Globus pallidus (tissue), 1 donor: ENCODE measurements around the gene AANAT.
A peak's percentile ranks its signal among the peaks of the same experiment; 100 is the strongest.

Experiments
- DNase-seq: peaks from one replicate; pipeline ENCODE4 v3.0.0-alpha.2; 2015; ENCODE audit warnings: low spot score

AANAT gene

DNA sequence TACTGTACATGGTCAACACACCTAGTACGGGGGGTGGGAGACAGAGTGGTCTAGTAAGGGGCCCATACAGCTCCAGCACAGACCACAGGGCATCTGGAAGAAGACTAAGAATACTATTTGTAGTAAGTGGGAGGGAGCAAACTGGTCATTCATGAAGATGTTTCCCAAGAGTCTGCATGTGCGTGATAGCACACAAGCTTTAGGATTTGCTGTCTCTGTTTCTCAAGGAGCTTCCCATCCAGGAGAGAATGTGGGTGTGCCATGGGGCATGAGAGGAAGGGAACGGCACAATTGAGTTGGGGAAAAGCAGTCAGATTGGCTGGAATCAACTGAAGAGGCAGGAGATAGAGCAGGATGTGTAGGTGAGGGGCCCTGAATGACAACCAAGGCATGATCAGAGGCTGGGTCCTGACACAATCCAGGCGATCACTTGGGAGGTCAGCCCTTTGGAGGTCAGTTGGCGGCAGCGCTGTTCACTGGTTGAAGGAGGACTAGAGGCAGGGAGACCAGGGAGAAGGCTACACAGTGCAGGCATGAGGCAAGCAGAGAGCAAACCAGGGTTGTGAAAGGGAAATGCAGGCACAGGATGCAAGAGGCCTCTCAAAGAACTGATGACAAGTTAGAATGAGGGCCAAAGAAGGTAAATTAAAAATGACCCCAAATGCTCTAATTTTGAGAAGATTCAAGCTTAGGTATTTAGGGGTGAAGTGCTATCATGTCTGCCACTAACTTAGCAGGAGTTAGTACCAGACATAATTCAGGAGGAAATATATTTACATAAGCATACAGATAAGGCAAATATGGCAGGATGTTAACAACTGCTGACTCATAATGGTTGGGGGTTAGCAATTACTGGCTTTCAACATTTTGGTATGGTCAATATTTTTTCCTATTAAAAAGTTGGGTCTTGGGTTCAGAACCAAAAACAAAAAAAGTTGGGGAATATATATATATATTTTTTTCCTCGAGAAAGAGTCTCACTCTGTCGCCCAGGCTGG, 24.8 kb upstream of the AANAT start:
- no peak for DNase-seq

GRCh38 chr17:76444518-76445311, 22.7 kb upstream of the AANAT start:
- no peak for DNase-seq

DNA sequence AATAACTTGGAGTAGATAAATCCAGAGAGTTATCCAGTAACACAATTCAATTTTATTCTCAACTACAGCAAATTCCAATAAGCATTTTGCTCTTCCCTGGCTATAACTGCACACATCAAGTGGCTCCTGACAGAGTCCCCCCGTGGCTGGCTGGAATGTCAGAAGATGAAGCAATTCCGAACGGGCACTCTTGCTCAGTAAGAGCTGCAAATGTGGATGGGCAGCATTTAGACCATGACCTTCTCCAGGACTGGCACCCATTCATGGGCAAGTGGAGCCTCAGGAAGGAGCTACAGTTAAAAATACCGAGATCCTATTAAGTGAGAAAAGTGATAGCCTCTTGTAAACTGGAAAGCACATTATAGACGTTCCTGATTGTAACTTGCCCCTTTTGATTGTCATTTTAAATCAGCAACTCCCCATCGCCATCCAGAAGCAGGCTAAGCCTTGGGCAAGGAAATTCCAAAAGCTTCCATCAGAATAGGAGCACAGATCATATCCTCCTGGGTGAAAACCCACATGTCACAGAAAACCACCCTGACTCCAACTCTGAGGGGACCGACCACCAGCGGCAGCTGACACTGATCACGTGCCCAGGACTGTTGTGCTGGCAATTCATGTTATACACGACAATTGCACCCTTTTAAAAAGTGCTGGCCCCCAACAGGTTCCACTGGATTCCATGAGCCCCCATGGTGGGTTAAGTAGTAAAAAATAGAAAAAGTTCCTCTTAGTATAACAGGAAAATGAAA, 21.5 kb upstream of the AANAT start:
- DNase-seq, result no peak

DNA sequence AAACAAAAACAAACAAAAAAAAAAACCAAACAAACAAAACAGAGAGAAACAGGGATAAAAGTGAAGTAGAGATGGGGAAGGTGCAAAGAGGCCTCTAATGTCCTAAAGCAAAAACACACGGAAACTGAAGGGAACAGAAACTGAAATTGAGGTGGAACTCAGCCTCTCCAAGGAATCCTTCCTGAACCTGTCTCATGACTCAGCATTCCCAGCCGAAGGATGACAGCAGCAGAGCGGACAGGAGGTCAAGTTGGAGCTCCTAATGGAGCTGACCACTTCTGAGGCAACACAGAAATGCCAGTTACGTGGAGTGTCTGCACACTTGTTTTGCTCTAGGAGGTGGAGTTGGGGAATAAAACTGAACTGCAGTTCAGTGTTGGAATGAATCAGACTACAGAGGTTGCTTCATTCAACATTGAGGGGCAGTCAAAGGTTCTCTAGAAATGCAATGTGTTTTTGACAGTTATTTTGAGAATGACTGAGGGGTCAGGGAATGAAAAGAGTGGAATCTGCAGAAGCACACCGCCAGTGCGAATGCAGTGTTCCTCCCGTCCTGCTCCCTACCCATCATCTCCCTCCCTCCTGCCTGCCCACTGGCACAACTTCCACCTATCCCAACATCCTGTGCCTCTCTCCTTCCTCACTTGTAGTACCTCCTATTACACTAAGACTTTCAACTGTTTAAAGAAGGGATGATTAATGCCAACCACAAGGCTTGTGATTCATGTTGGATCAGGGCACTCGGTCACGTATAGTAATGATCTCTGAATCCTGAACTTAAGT, 20.8 kb upstream of the AANAT start:
- DNase-seq, result no peak

DNA sequence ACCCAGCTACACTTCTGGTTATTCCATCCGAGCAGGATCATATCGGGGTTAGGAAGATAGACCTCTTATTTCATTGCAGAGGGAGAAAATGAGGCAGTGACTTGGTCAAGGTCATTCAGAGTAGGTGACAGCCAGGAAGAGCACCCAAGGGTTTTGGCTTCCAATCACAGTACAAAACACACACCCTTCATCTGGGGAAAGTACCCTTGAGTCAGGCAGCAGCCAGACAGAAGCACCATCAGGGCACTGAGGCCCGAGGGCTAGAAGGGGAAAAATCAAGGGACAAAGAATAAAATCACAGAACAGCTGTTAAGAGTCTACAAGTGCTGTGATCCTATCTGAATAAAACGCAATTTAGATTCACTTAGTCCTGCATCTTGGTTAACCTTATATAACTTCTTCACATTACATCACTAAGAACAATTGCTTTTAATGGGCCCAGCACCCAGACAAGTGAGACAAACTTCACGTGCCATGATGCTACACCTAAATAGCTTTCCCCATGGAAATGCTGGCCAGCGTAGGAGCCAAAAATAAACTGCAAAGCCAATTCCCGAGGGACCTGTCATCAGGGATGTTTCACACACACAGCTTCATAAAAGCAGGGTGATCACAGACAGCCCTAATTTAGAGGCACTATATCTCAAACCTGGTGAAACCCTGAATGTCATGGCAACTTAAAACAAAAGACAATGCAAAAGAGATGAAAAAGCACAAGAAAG, 19.3 kb upstream of the AANAT start:
- no peak for DNase-seq

DNA sequence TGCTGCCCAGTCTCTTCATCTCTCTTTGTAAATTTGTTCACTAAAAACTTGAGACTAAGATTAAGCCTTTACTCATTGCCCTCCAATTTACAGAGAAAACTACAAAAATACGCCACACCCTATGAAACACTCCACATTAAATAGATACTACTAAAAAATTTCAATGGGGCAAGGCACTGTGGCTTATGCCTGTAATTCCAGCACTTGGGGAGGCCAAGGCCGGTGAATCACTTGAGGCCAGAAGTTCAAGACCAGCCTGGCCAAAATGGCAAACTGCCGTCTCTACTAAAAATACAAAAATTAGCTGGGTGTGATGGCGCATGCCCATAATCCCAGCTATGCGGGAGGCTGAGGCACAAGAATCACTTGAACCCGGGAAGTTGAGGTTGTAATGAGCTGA, 18.3 kb upstream of the AANAT start:
- no peak for DNase-seq

DNA sequence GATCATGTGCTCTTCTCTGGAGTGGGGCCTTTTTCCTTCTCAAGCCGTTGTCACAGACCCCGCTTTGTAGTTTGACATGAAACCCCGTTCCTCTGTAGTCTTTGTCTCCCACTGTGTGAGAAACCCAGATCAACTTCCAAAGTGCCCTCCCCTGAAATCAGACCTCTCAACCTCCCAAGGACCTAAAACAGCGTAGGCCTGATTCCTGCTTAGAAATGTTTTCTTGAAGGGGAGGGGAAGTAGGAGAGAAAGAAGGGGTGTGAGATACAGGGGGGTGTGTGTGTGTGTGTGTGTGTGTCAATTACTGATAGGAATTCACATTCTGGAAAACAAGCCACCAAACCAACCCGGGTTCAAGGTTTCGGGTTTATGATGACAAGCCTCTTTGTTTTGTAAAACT, 15.9 kb upstream of the AANAT start:
- DNase-seq, result no peak

GRCh38 chr17:76452127-76452659, 15.2 kb upstream of the AANAT start:
- DNase-seq, result no peak

DNA sequence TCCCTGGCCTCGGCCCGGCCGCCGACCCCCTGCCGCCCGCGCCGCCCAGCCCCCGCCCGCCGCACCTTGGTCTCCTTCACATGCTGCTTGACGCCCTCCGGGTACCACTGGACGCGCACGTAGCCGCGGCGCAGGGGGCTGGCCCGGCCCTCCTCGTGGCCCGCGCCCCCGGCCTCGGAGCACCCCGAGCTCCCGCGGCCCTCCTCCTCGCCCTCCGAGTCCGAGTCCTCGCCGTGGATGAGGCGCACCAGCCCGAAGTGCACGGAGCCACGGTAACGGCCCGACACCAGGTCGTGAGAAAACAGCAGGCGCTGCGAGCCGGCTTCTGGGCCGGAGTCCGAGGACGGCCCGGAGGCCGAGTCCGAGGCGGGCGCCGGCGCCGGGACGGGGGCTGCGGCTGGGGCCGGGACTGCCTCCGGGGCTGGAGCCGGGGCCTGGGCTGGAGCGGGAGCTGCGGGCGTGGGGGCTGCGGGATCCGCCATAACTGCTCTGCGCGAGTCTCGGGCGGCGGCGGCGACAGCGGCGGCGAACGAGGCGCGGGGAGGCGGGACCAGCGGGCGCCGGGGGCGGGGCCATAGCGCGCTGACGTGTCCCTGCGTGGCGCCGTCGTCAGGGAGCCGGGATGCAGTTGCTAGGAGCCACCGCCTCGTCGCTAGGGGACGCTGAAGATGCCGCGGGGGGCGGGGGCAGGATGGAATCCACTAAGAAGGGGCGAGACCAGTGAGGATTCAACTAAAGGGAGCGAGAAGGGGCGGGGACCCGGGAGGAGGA, 14.6 kb upstream of the AANAT start, which contains the start of gene UBE2O:
Gene UBE2O (minus strand): TSS at position 493 of the 771 bp plus-strand sequence. CDS start 11 bp downstream, at position 482.
- DNase-seq, result peak; percentile 80

DNA sequence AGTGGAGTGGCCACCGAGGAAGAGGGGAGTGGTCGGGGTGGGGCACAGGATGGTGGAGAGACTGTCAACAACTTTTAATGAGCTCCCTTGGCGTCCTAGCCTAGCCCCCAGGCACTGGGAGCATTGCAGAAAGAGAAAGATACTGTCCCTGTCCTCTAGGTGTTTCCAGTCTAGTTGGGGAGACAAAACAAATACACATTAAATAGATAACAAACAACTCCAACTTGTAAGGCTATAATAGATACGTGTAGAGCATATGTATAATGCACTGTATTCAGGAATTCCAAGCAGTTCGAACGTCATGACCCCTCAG, 14.0 kb upstream of the AANAT start:
- DNase-seq, result no peak

DNA sequence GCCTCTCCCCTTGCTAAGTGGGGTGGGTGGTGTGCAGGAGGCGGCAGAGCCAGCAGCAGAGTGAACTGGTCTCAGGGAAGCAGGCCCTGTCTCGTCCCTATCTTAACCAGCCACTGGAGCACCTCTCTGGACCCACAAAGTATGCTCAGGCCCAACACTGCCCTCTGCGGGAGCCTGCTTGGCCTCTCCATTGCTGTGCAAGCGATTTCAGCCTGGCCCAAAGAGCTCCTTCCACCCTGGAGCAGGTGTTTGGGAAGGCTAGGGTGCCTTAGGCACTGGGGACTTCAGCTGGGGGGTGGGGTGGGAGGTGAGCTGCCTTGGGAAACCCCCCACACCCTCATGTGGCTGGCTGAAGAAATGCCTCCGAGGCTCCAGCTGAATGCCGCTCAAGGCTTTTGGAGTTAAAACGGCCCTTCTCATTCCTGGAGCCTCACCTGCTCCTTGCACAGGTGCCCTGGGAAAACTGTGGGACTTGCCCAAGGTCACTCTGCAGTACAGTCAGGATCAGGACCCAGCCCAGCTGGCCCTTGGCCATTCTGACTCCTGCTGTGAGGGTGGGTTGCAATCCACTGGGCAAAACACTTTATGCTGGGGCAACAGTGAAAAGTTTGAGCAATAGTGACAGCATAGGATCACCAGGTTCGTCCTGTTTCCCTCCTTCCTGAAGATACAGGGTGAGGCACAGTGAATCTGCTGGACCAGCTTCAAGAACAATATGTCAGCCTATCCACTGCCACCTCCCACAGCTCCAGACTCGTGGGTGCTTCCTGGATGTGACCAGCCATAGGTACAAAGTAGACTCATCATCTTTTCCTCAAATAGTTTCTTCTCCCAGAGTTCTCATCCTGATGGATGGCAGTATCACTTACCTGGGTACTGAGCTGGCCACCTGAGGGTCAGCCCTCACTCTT, 8.6 kb upstream of the AANAT start:
- no peak for DNase-seq

- DNase-seq, result no peak
Measured at GRCh38 chr17:76459674-76460073, 7.7 kb upstream of the AANAT start.

DNA sequence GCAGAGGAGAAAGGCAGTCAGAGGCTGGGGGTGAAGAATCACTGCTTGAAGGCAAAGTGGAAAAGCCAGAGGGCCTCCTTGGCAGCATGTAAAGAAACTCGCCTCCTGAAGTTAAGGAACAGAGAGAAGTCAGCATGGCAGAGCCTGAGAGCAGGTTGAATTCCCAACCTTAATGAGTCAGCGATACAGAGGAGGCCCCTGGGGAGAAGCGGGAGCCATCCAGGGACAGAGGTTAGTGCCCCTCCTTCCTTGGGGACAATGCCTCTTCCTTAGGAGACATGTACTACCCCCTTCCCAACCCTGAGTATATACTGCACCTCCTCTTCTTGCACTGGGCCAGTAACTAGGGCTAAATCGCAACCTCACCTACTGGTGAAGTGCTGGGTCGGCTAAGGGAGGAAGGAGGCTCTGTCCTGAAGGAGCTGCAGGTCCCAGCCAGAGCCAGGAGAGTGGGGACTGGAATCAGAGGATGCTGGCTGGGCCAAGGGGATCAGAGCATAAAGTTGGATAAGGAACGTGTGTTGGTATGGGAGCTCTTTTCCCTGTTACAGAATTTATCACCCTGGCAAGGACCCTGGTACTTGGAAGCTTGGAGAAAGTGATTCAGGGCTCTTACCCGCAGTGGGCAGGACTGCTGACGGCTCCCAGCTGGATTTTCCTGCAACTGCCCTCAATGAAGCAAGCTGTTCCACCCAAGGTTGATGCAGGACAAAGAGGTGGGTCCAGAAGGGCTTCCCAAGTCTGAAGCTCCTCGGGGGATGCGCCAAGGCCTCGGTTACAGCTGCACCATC, 5.4 kb upstream of the AANAT start:
- DNase-seq, result no peak

- DNase-seq, result no peak
Measured at GRCh38 chr17:76462556-76463290, 4.7 kb upstream of the AANAT start.

- DNase-seq, result no peak
Measured at GRCh38 chr17:76466775-76467130, 650 bp upstream of the AANAT start.

GRCh38 chr17:76467809-76468633, 618 bp downstream of the AANAT start:
- DNase-seq, result no peak
